ENCODE measurements around the gene MAD1L1.

MAD1L1 gene

GRCh38 chr7:2232766-2233520, at the start of gene MAD1L1:
Gene MAD1L1, minus strand, starts transcription at chr7:2232945. Its CDS starts 2,812 bp downstream, at chr7:2230133.
- Histone ChIP-seq H3K27ac (ENCODE audit: low read length) (peak within 1 kb of the TSS; percentile 66), H3K4me2 (ENCODE audit: insufficient read depth, low read length) (peak within 1 kb of the TSS; percentile 84), H2AFZ (ENCODE audit: low read depth, low read length) (peak within 1 kb of the TSS; percentile 85), H3K4me3 (ENCODE audit: low read depth in 1 of 2, low read length in 2 of 2) (peak within 1 kb of the TSS; percentile 93 to 100), H3K36me3 (ENCODE audit: insufficient read depth, low read length) (peaks cover 60% of the 10 kb centered on the region), H4K20me1 (ENCODE audit: insufficient read depth, low read length) (peaks cover 29% of the 10 kb centered on the region), H3K4me1 (ENCODE audit: insufficient read depth, low read length) (peaks cover 45% of the 10 kb centered on the region), H3K9me3 (ENCODE audit: insufficient read depth, low read length, severe bottlenecking) (no peaks in the 10 kb centered on the region), H3K9ac (ENCODE audit: low read depth, low read length) (peak within 1 kb of the TSS; percentile 95), H3K27me3 (ENCODE audit: insufficient read depth, low read length, poor library complexity) (no peaks in the 10 kb centered on the region), H3K79me2 (ENCODE audit: insufficient read depth, low read length) (peaks cover 52% of the 10 kb centered on the region)
- ATAC-seq (ENCODE audit: insufficient read depth, low read depth) = peak; percentile 88
- DNase-seq = peak; percentile 91
- TF ChIP-seq CTCF (IDR thresholded peaks at IDR 0.05; ENCODE audit: borderline replicate concordance, extremely low read depth, low read length, poor library complexity, severe bottlenecking) (no peak), EZH2 (IDR thresholded peaks at IDR 0.05; ENCODE audit: borderline replicate concordance, low read depth, low read length, severe bottlenecking) (no peak)

- H3K9me3 ChIP-seq (ENCODE audit: insufficient read depth, low read length, severe bottlenecking) = no peaks in the 10 kb centered on the region
- H3K9ac ChIP-seq (ENCODE audit: low read depth, low read length) = no peak overlapping the region
- peaks cover 29% of the 10 kb centered on the region for H3K79me2 ChIP-seq (ENCODE audit: insufficient read depth, low read length)
- H3K27me3 ChIP-seq (ENCODE audit: insufficient read depth, low read length, poor library complexity) = no peaks in the 10 kb centered on the region
- TF ChIP-seq CTCF (IDR thresholded peaks at IDR 0.05; ENCODE audit: borderline replicate concordance, extremely low read depth, low read length, poor library complexity, severe bottlenecking) = no peak
- TF ChIP-seq EZH2 (IDR thresholded peaks at IDR 0.05; ENCODE audit: borderline replicate concordance, low read depth, low read length, severe bottlenecking) = no peak
- H3K4me3 ChIP-seq (ENCODE audit: low read depth in 1 of 2, low read length in 2 of 2) = no peak overlapping the region
- no peak overlapping the region for H3K4me2 ChIP-seq (ENCODE audit: insufficient read depth, low read length)
- no peak overlapping the region for H2AFZ ChIP-seq (ENCODE audit: low read depth, low read length)
- ATAC-seq (ENCODE audit: insufficient read depth, low read depth) (no peak), DNase-seq (no peak)
- peaks cover 23% of the 10 kb centered on the region; the same call in 1 of the 2 replicates for H4K20me1 ChIP-seq (ENCODE audit: insufficient read depth, low read length)
- no peaks in the 10 kb centered on the region for H3K4me1 ChIP-seq (ENCODE audit: insufficient read depth, low read length)
- H3K36me3 ChIP-seq (ENCODE audit: insufficient read depth, low read length) = no peaks in the 10 kb centered on the region
- no peak overlapping the region for H3K27ac ChIP-seq (ENCODE audit: low read length)
Observed at GRCh38 chr7:2282185-2282751, 49.5 kb upstream of the MAD1L1 start.

- Histone ChIP-seq H4K20me1 (ENCODE audit: insufficient read depth, low read length) (peaks cover 27% of the 10 kb centered on the region; the same call in 1 of the 2 replicates), H3K9ac (ENCODE audit: low read depth, low read length) (no peak overlapping the region)
Observed at GRCh38 chr7:2281541-2281940, 48.8 kb upstream of the MAD1L1 start.

More at GRCh38 chr7:2281541-2281940, 48.8 kb upstream of the MAD1L1 start:
- Histone ChIP-seq H3K27me3 (ENCODE audit: insufficient read depth, low read length, poor library complexity) (no peaks in the 10 kb centered on the region), H2AFZ (ENCODE audit: low read depth, low read length) (no peak overlapping the region), H3K27ac (ENCODE audit: low read length) (no peak overlapping the region), H3K9me3 (ENCODE audit: insufficient read depth, low read length, severe bottlenecking) (no peaks in the 10 kb centered on the region), H3K36me3 (ENCODE audit: insufficient read depth, low read length) (no peaks in the 10 kb centered on the region; the same call in 1 of the 2 replicates), H3K79me2 (ENCODE audit: insufficient read depth, low read length) (peaks cover 31% of the 10 kb centered on the region), H3K4me1 (ENCODE audit: insufficient read depth, low read length) (no peaks in the 10 kb centered on the region), H3K4me3 (ENCODE audit: low read depth in 1 of 2, low read length in 2 of 2) (no peak overlapping the region), H3K4me2 (ENCODE audit: insufficient read depth, low read length) (no peak overlapping the region)
- no peak for DNase-seq
- TF ChIP-seq EZH2 (IDR thresholded peaks at IDR 0.05; ENCODE audit: borderline replicate concordance, low read depth, low read length, severe bottlenecking) = no peak
- no peak for TF ChIP-seq CTCF (IDR thresholded peaks at IDR 0.05; ENCODE audit: borderline replicate concordance, extremely low read depth, low read length, poor library complexity, severe bottlenecking)
- no peak for ATAC-seq (ENCODE audit: insufficient read depth, low read depth)

Data from DND-41 (cell line).